Measurements from ENCODE around the gene MEIKIN.

MEIKIN gene

DNA sequence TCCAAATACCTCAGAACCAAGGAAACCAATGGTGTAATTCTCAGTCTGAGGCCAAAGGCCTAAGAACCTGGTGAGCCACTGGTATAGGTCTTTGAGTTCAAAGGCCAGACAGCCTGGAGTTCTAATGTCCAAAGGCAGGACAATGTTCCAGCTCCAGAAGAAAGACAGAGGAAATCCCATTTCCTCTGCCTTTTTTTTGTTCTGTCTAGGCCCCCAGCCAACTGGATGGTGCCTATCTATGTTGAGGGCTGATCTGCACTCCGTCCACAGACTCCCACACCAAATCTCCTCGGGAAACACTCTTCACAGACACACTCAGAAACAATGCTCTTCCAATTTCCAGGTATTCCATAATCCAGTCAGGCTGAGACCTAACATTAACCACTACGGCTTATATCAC, 178.8 kb downstream of the MEIKIN start:
- DNase-seq = no peak

DNA sequence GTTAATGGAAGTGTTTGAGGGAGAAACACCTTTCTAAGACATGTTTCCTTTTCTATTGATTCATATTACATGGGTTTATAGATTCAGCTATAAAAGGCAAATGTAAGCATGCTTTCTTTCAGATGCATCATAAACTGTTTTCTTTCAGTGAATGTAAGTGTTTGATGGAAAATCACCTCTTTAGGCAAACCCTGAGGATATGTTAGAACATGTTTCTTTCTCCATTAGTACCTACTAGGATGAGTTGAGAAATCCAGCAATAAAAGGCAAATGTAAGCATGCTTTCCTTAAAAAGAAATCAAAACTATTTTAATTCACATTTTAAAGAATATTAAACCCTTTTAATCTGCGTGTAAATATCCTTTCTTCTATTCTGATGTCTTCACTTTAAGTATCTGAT, 180.2 kb downstream of the MEIKIN start:
- DNase-seq = no peak

DNA sequence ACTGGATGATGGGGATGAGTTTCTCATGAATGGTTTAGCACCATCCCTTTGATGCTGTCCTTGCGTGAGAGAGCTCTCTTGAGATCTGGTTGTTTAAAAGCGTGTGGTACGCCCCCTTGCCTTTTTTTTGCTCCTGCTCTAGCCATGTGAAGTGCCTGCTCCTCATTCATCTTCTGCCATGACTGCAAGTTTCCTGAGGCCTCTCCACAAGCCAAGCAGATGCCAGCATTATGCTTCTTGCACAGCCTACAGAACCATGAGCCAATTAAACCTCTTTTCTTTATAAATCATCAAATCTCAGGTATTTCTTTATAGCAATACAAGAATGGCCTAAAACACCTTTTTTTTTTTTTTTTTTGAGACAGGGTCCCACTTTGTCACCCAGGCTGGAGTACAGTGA, 181.5 kb downstream of the MEIKIN start:
- DNase-seq = no peak

DNA sequence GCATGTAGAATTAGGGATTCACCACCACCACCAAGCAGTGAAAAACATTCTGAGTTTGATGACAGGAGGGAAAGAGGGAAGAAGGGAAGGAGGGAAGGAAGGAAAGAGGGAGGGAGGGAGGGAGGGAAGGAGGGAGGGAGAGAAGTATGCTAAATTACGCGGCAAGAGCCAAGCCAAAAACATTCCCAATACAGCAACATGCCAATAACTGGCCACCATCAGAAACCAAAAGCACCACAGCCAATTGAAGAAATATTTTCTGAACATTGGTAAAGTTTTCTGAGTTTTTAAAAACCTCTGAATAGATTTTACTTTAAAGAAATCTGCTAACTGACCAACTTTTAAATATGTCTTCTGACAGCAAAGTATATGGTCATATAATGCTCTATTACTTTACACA, 184.7 kb downstream of the MEIKIN start:
- DNase-seq = no peak

DNA sequence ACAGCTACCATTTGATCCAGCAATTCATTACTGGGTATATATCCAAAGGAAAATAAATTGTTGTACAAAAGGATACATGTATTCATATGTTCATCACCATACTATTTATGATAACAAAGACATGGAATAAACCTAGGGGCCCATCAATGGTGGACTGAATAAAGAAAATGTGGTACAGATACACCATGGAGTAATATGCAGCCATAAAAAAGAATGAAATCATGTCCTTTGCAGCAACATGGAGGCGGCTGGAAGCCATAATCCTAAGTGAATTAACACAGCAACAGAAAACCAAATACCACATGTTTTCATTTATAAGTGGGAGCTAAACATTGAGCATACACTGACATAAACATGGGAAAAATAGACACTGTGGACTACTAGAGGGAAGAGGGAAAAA, 185.8 kb downstream of the MEIKIN start:
- no peak for DNase-seq

DNA sequence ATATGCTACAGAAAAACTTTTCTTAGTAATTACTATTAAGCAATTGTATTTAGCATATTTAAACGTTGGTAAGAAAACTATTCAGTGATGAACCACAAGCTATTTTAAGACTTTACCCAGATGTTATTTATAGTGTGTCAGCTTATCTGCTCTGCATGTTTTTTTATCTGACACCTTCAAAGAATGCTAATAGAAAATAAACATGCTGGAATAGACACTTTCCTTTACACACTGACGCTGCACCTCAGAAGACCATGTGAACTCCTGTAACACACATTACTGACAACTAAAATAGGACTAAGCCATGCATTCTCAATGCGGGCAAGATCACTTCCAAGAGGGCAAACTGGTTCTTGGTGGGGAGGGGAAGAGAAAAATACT, 187.0 kb downstream of the MEIKIN start:
- no peak for DNase-seq

DNA sequence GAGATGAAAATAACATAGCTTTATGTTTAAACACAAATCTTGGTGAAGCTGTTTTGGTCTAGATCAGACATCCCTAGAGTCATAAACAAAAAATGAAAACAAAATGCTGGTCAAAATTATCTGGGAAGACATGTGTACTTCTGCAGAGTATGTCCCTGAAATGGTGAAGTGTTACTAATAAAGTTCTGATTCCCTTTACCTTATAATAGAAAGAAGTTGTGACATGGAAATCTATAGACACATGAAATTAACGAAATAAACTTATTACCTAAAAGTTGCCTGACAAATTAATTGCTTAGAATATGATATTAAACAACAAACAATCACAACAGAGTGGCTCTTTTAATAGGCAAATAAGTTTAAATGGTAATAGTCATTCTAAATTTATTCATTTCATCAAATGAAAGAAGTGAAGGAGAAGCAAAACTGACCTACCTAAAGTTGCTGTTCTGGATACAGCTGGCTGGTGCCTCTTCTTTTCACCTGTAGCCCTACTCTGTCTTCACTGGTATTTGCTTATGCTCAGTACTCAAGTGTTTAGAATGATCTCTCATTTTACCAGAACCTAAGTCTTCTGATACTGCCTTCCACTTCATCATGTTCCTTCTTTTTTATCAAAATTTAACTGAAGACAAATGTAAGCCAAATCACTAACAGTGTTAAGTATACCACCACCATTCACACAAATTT, 187.5 kb downstream of the MEIKIN start:
- DNase-seq = no peak
